Activated naive CD4-positive, alpha-beta T cell treated with anti-CD3 and anti-CD28 coated beads for 36 hours (primary cell): ENCODE data around the gene DISP3. TPM values are rescaled to one million over a fixed set of nuclear protein-coding genes. Genes with fewer than 3 reads are reported as not detected.

ENCODE experiments used
- CTCF ChIA-PET: fragments of 350-600 bp; sonication (Branson Sonifier 250); formaldehyde crosslinking; loops from one replicate; lab custom pipeline; 2021; ENCODE audit warnings: antibody characterized with exemption; lab: Charles Lee
- DNase-seq: peaks from one replicate; pipeline ENCODE4 v3.0.0-alpha.2; 2020
- H3K27ac Mint-ChIP-seq: one replicate; pipeline ENCODE4 v1.8.0; 2021; ENCODE audit warnings: mild to moderate bottlenecking, mixed read lengths
- H3K27me3 Mint-ChIP-seq: one replicate; pipeline ENCODE4 v1.8.0; 2021; ENCODE audit warnings: low read depth, mixed read lengths
- H3K36me3 Mint-ChIP-seq: one replicate; pipeline ENCODE4 v1.8.0; 2021; ENCODE audit warnings: low read depth, mixed read lengths
- H3K4me1 Mint-ChIP-seq: one replicate; pipeline ENCODE4 v1.8.0; 2021; ENCODE audit warnings: low read depth, mixed read lengths
- H3K4me3 Mint-ChIP-seq: one replicate; pipeline ENCODE4 v1.8.0; 2021; ENCODE audit warnings: mild to moderate bottlenecking, moderate library complexity, mixed read lengths
- H3K9me3 Mint-ChIP-seq: one replicate; pipeline ENCODE4 v1.8.0; 2021; ENCODE audit warnings: mixed read lengths
- intact Hi-C: fragments of 100-400 bp; cut with micrococcal nuclease; formaldehyde crosslinking; loops from one replicate; pipeline ENCODE4 v1.15.1; 2023
- total RNA-seq, 2 experiments: library from RNA; stranded (reverse); gene quantifications; one replicate each; pipeline ENCODE4 v1.2.3, GENCODE V29; 2021

The DISP3 gene
- total RNA-seq, 2 experiments from 2014 or later, result 0.07 to 0.17 TPM

- CTCF ChIA-PET, result no interaction called here
- intact Hi-C loops, result no loop called here
- no peak overlapping the region for H3K4me3 Mint-ChIP-seq
- H3K9me3 Mint-ChIP-seq, result peaks cover 7% of the 10 kb centered on the region
- no peaks in the 10 kb centered on the region for H3K4me1 Mint-ChIP-seq
- H3K27ac Mint-ChIP-seq, result no peak overlapping the region
- H3K36me3 Mint-ChIP-seq, result no peaks in the 10 kb centered on the region
- DNase-seq, result no peak
- no peaks in the 10 kb centered on the region for H3K27me3 Mint-ChIP-seq
Observed at GRCh38 chr1:11514366-11514765, 35.4 kb downstream of the DISP3 start.

GRCh38 chr1:11515368-11516300 lies 36.7 kb downstream of the DISP3 start:
- no peak for DNase-seq
- Mint-ChIP-seq H3K27me3 (no peaks in the 10 kb centered on the region), H3K4me1 (no peaks in the 10 kb centered on the region), H3K9me3 (peaks cover 7% of the 10 kb centered on the region), H3K36me3 (no peaks in the 10 kb centered on the region), H3K4me3 (no peak overlapping the region), H3K27ac (no peak overlapping the region)
- intact Hi-C loops, result no loop called here
- CTCF ChIA-PET, result no interaction called here

- Mint-ChIP-seq H3K27ac (no peak overlapping the region), H3K4me3 (no peak overlapping the region), H3K36me3 (no peaks in the 10 kb centered on the region), H3K27me3 (no peaks in the 10 kb centered on the region), H3K4me1 (no peaks in the 10 kb centered on the region), H3K9me3 (peaks cover 7% of the 10 kb centered on the region)
- no peak for DNase-seq
- intact Hi-C loops, result no loop called here
- CTCF ChIA-PET, result no interaction called here
Observed at GRCh38 chr1:11516961-11517635, 38.1 kb downstream of the DISP3 start.

GRCh38 chr1:11518016-11518701 lies 39.2 kb downstream of the DISP3 start:
- H3K27ac Mint-ChIP-seq, result no peak overlapping the region
- CTCF ChIA-PET, result no interaction called here
- DNase-seq, result peak; percentile 0
- no peak overlapping the region for H3K4me3 Mint-ChIP-seq
- H3K27me3 Mint-ChIP-seq, result no peaks in the 10 kb centered on the region
- no peaks in the 10 kb centered on the region for H3K4me1 Mint-ChIP-seq
- intact Hi-C loops, result no loop called here
- H3K9me3 Mint-ChIP-seq, result no peaks in the 10 kb centered on the region
- no peaks in the 10 kb centered on the region for H3K36me3 Mint-ChIP-seq

GRCh38 chr1:11518791-11519628 lies 40.1 kb downstream of the DISP3 start:
- Mint-ChIP-seq H3K27ac (no peak overlapping the region), H3K4me3 (no peak overlapping the region), H3K36me3 (no peaks in the 10 kb centered on the region), H3K4me1 (no peaks in the 10 kb centered on the region), H3K27me3 (no peaks in the 10 kb centered on the region), H3K9me3 (no peaks in the 10 kb centered on the region)
- peak; percentile 0 for DNase-seq
- CTCF ChIA-PET, result no interaction called here
- intact Hi-C loops, result no loop called here

- H3K27me3 Mint-ChIP-seq, result no peaks in the 10 kb centered on the region
- H3K4me1 Mint-ChIP-seq, result no peaks in the 10 kb centered on the region
- no peak overlapping the region for H3K4me3 Mint-ChIP-seq
- no peaks in the 10 kb centered on the region for H3K9me3 Mint-ChIP-seq
- CTCF ChIA-PET, result no interaction called here
- no peak for DNase-seq
- no peak overlapping the region for H3K27ac Mint-ChIP-seq
- no peaks in the 10 kb centered on the region for H3K36me3 Mint-ChIP-seq
- intact Hi-C loops, result no loop called here
Observed at GRCh38 chr1:11519629-11520031, 40.7 kb downstream of the DISP3 start.

- CTCF ChIA-PET, result interaction anchor here (0.6 kb wide), 2 partner anchors 63 to 123 kb away, joined by 3 to 4 read pairs; no protein-coding TSS in a partner anchor
- Mint-ChIP-seq H3K4me1 (no peaks in the 10 kb centered on the region), H3K36me3 (no peaks in the 10 kb centered on the region), H3K4me3 (no peak overlapping the region), H3K27me3 (no peaks in the 10 kb centered on the region), H3K27ac (no peak overlapping the region), H3K9me3 (no peaks in the 10 kb centered on the region)
- intact Hi-C loops, result no loop called here
- DNase-seq, result peak; percentile 1
Observed at GRCh38 chr1:11520531-11521233, 41.7 kb downstream of the DISP3 start.

GRCh38 chr1:11521582-11522399 lies 42.8 kb downstream of the DISP3 start:
- H3K9me3 Mint-ChIP-seq, result no peaks in the 10 kb centered on the region
- no peaks in the 10 kb centered on the region for H3K36me3 Mint-ChIP-seq
- H3K4me3 Mint-ChIP-seq, result no peak overlapping the region
- peak; percentile 2 for DNase-seq
- no peaks in the 10 kb centered on the region for H3K27me3 Mint-ChIP-seq
- H3K27ac Mint-ChIP-seq, result no peak overlapping the region
- H3K4me1 Mint-ChIP-seq, result no peaks in the 10 kb centered on the region
- intact Hi-C loops, result no loop called here
- CTCF ChIA-PET, result interaction anchor here (0.6 kb wide), 2 partner anchors 64 to 122 kb away, joined by 3 to 4 read pairs; no protein-coding TSS in a partner anchor

- DNase-seq, result no peak
- Mint-ChIP-seq H3K36me3 (no peaks in the 10 kb centered on the region), H3K4me1 (no peaks in the 10 kb centered on the region), H3K27ac (no peak overlapping the region), H3K4me3 (no peak overlapping the region), H3K27me3 (no peaks in the 10 kb centered on the region), H3K9me3 (no peaks in the 10 kb centered on the region)
- intact Hi-C loops, result no loop called here
- CTCF ChIA-PET, result no interaction called here
Observed at GRCh38 chr1:11522400-11523235, 43.7 kb downstream of the DISP3 start.

GRCh38 chr1:11523261-11523660 lies 44.3 kb downstream of the DISP3 start:
- Mint-ChIP-seq H3K27ac (no peak overlapping the region), H3K4me1 (no peaks in the 10 kb centered on the region), H3K27me3 (no peaks in the 10 kb centered on the region), H3K36me3 (no peaks in the 10 kb centered on the region), H3K4me3 (no peak overlapping the region), H3K9me3 (no peaks in the 10 kb centered on the region)
- CTCF ChIA-PET, result no interaction called here
- DNase-seq, result no peak
- intact Hi-C loops, result no loop called here
